ENCODE measurements around the gene TBK1. TPM values are rescaled to one million over a fixed set of nuclear protein-coding genes. Genes with fewer than 3 reads are reported as not detected.

TBK1 gene
- total RNA-seq, 1 experiment from 2014 or later = 23.6 TPM

DNA sequence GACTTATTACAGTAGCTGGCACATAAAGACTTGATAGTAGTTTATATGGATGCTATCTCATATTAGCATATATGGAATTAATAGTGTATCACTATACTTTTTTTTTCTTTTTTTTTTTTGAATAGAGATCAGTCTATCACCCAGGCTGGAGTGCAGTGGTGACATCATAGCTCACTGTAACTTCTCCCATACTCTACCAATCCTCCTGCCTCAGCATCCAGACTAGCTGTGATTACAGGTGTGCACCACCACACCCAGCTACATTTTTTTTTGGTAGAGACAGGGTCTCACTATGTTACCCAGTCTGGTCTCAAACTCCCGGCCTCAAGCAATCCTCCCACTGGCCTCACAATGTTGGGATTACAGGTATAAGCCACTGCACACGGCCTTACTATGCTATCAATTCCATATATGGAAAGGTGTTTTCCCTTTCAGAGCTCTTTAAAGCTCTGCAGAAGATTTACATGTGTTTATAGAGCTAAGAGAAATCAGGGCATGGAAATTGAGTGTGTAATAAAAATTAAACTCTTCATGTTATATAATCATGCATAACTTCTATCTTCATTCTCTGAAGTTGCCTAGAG lies 1.8 kb upstream of the TBK1 start:
- Mint-ChIP-seq H3K4me1 (peaks cover 21 to 22% of the 10 kb centered on the region in 2 experiments), H3K27me3 (ENCODE audit: low read depth) (no peaks in the 10 kb centered on the region), H3K4me3 (peak overlapping the region; percentile 80 to 95; a peak in 4 of 5 replicates), H3K36me3 (ENCODE audit: insufficient read depth in 1 of 3, low read depth in 3 of 3) (peaks cover 11 to 38% (median 32%) of the 10 kb centered on the region in 3 experiments), H3K27ac (peak overlapping the region; percentile 28 to 97 (median 57); a peak in 3 of 7 replicates), H3K9me3 (no peaks in the 10 kb centered on the region)
- Histone ChIP-seq H2AK5ac (ENCODE audit: insufficient read length, low read length) (no peak overlapping the region), H4K8ac (replicated peaks; ENCODE audit: insufficient read length, low read depth, low read length) (no peak overlapping the region), H2BK20ac (ENCODE audit: low read depth, low read length, poor library complexity, severe bottlenecking) (no peak overlapping the region), H3K4me1 (ENCODE audit: insufficient read depth, low read length) (no peaks in the 10 kb centered on the region), H3K23me2 (ENCODE audit: insufficient read length, low read depth, low read length, poor library complexity, severe bottlenecking) (peaks cover 12% of the 10 kb centered on the region), H4K5ac (ENCODE audit: insufficient read length, low read depth, low read length) (no peak overlapping the region), H2BK15ac (ENCODE audit: low read depth, low read length) (no peak overlapping the region), H3K4me2 (ENCODE audit: insufficient read depth, insufficient read length, low read length) (no peak overlapping the region), H4K20me1 (ENCODE audit: control insufficient read depth, insufficient read depth, insufficient read length) (no peaks in the 10 kb centered on the region), H2BK5ac (ENCODE audit: insufficient read length, low read length) (no peak overlapping the region), H2AFZ (ENCODE audit: low read length) (no peak overlapping the region), H3K79me2 (ENCODE audit: insufficient read depth, low read length) (peaks cover 11% of the 10 kb centered on the region; the same call in 1 of the 2 replicates), H3K79me1 (ENCODE audit: insufficient read depth, low read depth, low read length, poor library complexity, severe bottlenecking) (peaks cover 3% of the 10 kb centered on the region), H3K18ac (ENCODE audit: insufficient read length, low read depth, low read length) (no peak overlapping the region), H2BK12ac (ENCODE audit: insufficient read length, low read depth, low read length) (no peak overlapping the region), H3T11ph (ENCODE audit: low read length) (no peak overlapping the region), H3K23ac (ENCODE audit: insufficient read length, low read depth, low read length) (no peak overlapping the region), H4K91ac (ENCODE audit: insufficient read length, low read depth, low read length) (no peak overlapping the region), H3K27ac (ENCODE audit: insufficient read length, low read depth, low read length) (no peak overlapping the region), H2BK120ac (ENCODE audit: low read depth, low read length, poor library complexity, severe bottlenecking) (no peak overlapping the region), H3K9ac (ENCODE audit: extremely low read depth, insufficient read length, low read length) (no peak overlapping the region), H3K56ac (ENCODE audit: insufficient read length, low read depth, low read length) (no peak overlapping the region), H3K9me3 (ENCODE audit: control insufficient read depth, low read depth, low read length) (no peaks in the 10 kb centered on the region), H3K14ac (ENCODE audit: insufficient read depth, low read length) (no peak overlapping the region), H3K4ac (ENCODE audit: low read depth, low read length) (no peak overlapping the region), H3K27me3 (ENCODE audit: insufficient read depth, low read length) (no peaks in the 10 kb centered on the region)
- TF ChIP-seq, protein P1, sequence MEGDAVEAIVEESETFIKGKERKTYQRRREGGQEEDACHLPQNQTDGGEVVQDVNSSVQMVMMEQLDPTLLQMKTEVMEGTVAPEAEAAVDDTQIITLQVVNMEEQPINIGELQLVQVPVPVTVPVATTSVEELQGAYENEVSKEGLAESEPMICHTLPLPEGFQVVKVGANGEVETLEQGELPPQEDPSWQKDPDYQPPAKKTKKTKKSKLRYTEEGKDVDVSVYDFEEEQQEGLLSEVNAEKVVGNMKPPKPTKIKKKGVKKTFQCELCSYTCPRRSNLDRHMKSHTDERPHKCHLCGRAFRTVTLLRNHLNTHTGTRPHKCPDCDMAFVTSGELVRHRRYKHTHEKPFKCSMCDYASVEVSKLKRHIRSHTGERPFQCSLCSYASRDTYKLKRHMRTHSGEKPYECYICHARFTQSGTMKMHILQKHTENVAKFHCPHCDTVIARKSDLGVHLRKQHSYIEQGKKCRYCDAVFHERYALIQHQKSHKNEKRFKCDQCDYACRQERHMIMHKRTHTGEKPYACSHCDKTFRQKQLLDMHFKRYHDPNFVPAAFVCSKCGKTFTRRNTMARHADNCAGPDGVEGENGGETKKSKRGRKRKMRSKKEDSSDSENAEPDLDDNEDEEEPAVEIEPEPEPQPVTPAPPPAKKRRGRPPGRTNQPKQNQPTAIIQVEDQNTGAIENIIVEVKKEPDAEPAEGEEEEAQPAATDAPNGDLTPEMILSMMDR (conservative IDR thresholded peaks at IDR 0.05) = no peak
- no CpG with 5 or more reads among the region's 2 CpGs for WGBS (ENCODE audit: extremely low coverage, insufficient read length, low lambda C conversion rate)
- DNase-seq = no peak
